ELF-1 (cell line): ENCODE data around the gene USP44.
A peak's percentile ranks its signal among the peaks of the same experiment; 100 is the strongest.
"Not testable (repeated sequence)": the region's sequence is repeated elsewhere in the genome, so short reads cannot be mapped to it uniquely, and the experiment has no call there.

Source experiments
- DNase-seq: peaks from one replicate; pipeline ENCODE4 v3.0.0-alpha.2; 2016; ENCODE audit warnings: low read depth, low spot score

Gene USP44

GRCh38 chr12:95551305-95551704 lies at the start of gene USP44:
USP44 (minus strand) TSS chr12:95551476; CDS start chr12:95534256, 17,220 bp downstream.
- DNase-seq = peak; percentile 81

DNA sequence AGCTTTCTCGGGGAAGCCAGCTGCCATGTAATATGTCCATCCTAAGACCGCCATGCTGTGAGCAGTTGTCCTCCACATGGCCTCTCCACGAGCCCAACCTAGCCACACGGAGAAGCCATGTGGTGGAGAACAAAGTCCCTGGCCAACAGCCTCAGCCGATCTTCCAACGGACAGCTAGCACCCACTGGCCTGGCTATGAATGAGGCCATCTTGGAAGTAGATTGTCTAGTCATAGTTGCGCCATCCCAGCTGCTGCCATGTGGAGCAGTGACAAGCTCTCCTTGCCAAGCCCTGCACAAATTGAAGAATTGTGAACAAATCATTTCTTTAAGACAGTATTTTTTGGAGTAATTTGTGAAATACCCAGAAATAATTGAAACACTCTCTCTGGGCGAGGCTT lies 49.3 kb upstream of the USP44 start:
- DNase-seq = no peak

DNA sequence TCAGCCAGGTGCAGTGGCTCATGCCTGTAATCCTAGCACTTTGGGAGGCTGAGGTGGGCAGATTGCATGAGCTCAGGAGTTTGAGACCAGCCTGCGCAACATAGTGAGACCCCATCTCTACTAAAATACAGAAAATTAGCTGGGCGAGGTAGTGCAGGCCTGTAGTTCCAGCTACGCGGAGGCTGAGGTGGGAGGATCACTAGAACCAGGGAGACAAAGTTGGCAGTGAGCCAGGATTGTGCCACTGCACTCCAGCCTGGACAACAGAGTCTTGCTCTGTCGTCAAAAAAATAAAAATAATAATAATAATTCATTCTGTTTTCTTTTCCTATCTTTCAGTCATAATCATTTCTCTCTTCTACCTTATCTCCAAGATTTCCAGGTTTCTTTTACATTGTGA lies 48.6 kb upstream of the USP44 start:
- no peak for DNase-seq

GRCh38 chr12:95594136-95594535 lies 42.9 kb upstream of the USP44 start:
- no peak for DNase-seq

GRCh38 chr12:95593266-95593871 lies 42.1 kb upstream of the USP44 start:
- DNase-seq = no peak

DNA sequence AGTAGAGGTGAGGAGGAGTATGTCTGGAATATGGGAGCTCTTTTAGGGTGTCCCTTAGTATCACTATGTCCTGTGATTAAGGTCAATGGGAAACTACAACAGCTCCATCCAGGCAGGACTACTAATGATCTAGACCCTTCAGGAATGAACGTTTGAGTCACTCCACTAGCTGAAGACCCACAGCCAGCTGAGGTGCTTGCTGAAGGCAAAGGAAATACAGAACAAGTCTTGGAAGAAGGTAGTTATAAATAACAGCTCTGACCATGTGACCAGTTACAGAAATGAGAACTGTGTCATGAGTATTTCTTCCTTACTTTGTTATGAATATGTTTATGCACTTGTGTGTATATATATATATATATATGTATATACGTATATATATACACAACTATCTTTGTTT lies 40.5 kb upstream of the USP44 start:
- no peak for DNase-seq

DNA sequence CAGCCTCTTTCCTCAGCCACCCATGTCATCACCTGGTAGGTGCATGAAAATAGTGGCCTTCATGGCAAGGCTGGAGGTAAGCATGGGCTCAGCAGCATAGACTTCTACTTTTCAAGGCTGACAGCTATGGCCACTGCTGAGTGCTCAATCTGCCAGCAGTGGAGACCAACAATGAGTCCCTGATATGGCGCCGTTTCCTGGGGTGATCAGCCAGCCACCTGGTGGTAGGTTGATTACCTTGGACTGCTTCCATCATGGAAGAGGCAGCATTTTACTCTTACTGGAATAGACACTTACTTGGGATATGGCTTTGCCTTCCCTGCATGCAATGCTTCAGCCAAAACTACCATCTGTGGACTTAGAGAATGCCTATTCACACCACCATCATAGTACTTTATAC lies 39.5 kb upstream of the USP44 start:
- no peak for DNase-seq

DNA sequence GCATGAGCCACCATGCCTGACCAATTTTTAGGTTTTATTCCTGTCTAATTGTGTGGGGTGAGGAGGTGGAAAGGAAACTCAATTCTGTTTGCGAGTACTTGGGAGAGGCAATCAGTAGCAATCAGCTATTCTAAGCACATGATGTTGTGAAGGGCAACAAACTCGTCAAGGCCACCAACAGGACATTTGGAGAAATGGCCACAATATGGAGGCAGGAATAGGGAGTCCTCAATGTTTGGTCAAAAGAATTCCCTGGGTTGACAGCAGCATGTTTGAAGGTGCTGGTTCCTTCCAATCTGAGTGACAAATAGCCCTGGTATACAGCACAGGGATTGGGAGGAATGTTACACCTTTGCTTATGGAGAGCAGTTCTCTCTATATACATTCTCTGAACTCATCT lies 32.7 kb upstream of the USP44 start:
- DNase-seq = no peak

- no peak for DNase-seq
Observed at GRCh38 chr12:95582230-95583058, 31.2 kb upstream of the USP44 start.

DNA sequence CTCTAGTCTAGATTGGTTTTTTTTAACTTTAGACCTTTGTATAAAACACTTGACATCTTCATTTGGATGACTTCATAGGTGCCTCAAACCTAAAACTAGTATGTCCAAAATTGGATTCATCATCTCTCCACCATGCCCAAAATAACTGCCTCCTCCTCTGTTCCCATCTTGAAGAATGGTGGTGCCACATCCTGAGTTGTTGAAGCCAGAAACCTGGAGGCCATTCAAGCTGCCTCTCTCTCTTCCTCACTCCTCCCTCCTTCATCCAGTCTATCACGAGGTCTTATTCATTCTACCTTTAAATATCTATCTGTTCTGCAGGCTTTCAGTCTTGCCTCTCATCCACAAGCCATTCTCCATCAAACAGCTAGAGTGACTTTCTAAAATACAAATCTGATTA lies 26.5 kb upstream of the USP44 start:
- DNase-seq = no peak

DNA sequence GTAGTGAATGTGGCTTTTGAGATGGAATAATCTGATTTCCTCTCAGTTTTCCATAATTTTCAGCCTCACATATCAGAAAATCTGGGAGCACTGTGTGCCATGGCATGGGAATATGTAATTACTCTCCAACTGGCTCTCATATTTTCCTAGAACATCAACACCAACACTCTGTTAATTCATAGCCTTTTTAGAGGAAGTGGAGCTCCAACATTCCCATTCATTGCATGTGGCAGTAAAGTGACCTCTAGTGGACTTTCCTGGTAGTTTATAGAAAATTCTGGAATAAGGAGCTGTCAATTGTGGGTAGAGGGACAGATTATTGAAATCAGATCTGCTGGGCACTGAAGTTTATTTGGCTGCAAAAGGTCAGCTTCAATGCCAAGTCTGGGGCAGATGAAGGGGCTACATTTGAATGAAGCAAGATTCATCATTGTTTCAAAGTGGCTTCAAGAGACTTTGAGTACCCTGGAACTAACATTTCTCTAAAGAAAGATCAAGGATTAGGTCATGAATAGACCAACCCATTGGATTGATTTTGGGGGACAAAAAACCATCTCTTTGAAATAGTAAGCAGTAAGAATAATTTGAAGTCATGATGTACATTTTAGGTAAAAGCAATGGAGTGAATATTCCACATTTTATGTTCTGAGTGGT lies 23.6 kb upstream of the USP44 start:
- peak; percentile 34 for DNase-seq

- no peak for DNase-seq
Observed at GRCh38 chr12:95573951-95574576, 22.8 kb upstream of the USP44 start.

- DNase-seq = no peak
Observed at GRCh38 chr12:95571369-95571768, 20.1 kb upstream of the USP44 start.

DNA sequence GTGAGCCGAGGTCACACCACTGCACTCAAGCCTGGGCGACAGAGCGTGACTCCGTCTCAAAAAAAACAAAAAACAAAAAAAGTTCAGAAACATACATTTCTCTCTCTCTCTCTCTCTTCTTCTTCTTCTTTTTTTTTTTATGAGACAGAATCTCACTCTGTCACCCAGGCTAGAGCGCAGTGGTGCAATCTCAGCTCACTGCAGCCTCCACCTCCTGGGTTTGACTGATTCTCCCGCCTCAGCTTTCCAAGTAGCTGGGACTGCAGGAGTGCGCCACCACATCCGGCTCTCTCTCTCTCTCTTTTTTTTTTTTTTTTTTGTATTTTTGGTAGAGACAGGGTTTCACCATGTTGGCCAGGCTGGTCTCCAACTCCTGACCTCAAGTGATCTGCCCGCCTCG lies 16.8 kb upstream of the USP44 start:
- not testable (repeated sequence) for DNase-seq

DNA sequence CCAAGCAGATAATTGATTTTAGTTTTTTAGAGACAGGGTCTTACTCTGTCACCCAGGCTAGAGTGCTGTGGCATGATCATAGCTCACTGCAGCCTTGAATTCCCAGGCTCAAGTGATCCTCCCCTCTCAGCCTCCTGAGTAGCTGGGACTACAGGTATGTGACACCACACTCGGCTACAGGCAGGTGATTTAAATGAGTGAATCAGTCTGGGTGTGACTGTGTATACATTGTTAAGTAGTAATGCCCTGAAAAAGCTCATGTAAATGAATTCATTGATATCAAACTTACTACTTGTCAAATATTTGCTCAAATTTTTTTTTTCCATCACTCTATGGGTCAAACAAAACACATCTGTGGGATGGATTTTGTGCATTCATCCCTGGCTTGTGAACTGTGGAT lies 6.3 kb upstream of the USP44 start:
- DNase-seq = no peak

DNA sequence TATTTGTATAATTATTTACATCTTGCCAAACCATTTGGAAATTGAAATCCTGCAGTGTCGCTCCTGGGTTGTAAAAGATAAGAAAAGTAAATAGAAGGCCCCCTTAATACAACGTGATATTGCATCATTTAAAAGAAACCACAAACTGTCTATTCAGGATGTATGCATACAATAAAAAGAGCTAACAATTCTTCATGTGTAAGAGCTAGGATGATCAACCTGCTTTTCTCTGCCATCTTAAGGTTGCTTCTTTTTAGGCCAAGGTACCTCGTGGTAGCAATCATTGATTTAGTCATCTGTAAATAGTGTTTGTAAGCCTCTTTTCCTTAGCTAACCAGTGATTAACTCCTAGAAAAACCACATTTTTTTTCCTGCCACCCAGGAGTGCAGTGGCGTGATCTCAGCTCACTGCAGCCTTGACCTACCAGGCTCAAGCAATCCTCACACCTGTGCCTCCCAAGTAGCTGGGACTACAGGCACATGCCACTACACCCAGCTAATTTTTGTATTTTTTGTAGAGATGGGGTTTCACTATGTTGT lies 3.3 kb upstream of the USP44 start:
- DNase-seq = no peak

GRCh38 chr12:95553197-95553943 lies 2.1 kb upstream of the USP44 start:
- DNase-seq = no peak

DNA sequence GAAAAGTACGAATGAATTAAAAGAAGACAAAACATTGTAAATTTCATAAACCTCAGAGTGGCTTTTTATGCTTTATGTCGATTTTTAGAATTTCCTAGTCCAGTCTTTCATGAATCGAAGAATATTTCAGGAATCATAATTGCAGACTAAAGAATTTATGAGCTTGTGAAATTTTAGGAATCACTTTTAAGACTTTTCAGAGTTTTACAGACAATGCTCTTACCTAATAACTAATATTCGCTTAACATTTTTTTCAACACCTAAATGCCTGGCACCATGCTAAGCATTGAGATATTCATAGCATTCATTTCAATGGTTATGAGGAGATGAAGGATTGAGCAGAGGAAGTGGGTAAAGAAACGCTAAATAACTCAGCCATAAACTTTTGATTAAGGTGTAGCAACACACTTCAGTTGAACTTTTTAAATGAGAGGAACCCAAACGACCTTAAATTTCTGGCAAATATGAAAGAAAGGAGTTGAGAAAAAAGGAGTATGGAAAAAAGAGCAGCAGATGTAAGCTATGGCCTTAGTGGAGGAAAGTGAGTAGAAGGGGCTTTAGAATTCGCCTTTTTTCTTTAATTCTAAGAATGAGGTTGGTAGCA lies 739 bp upstream of the USP44 start:
- DNase-seq = no peak

- no peak for DNase-seq
Observed at GRCh38 chr12:95549392-95550084, 1.7 kb downstream of the USP44 start.
